Lower lobe of right lung (tissue), 2 donors: ENCODE measurements around the gene JCHAIN. TPM values are rescaled to one million over a fixed set of nuclear protein-coding genes. Genes with fewer than 3 reads are reported as not detected.

Experiments
- ATAC-seq, 2 donors: fragments of 200-7000 bp; cut with Tn5 transposase; one replicate each; pipeline ENCODE4 v1.9.1; 2020 to 2022; ENCODE audit warnings: mild to moderate bottlenecking in 2 of 2, moderate library complexity in 2 of 2
- DNase-seq: peaks from one replicate; pipeline ENCODE4 v3.0.0-alpha.2; 2020
- H3K27ac ChIP-seq: fragments of 200-600 bp; one replicate; pipeline ENCODE4 v1.8.0; 2022
- H3K27me3 ChIP-seq: fragments of 200-600 bp; one replicate; pipeline ENCODE4 v1.8.0; 2022; ENCODE audit warnings: low read depth
- H3K36me3 ChIP-seq: fragments of 200-600 bp; one replicate; pipeline ENCODE4 v1.8.0; 2022; ENCODE audit warnings: mild to moderate bottlenecking
- H3K4me1 ChIP-seq: fragments of 200-600 bp; one replicate; pipeline ENCODE4 v1.8.0; 2022
- H3K4me3 ChIP-seq: fragments of 200-600 bp; one replicate; pipeline ENCODE4 v1.8.0; 2022; ENCODE audit warnings: mild to moderate bottlenecking
- H3K9me3 ChIP-seq: fragments of 200-600 bp; one replicate; pipeline ENCODE4 v1.8.0; 2022
- intact Hi-C: fragments of 100-400 bp; cut with DNase I; formaldehyde crosslinking; loops from one replicate; pipeline ENCODE4 v1.11.0; 2022
- total RNA-seq: library from RNA; stranded (reverse); fragmentation: NEBNext Ultra II Directional; extraction: Animal tissue kit (Norgen Biotek cat#: 25700); gene quantifications from one replicate; pipeline ENCODE4 v1.2.1, GENCODE V29; 2021
- TF ChIP-seq, protein P1 (sequence below): fragments of 200-600 bp; IDR thresholded peaks from one replicate; pipeline ENCODE4 v1.8.0; 2022; ENCODE audit warnings: antibody characterized with exemption, mild to moderate bottlenecking
- donor health status: DM: no; HTN: yes; CAD: no; lungs with severe emphysema.

JCHAIN gene
- total RNA-seq, 1 donor from 2014 or later, result 191 TPM

DNA sequence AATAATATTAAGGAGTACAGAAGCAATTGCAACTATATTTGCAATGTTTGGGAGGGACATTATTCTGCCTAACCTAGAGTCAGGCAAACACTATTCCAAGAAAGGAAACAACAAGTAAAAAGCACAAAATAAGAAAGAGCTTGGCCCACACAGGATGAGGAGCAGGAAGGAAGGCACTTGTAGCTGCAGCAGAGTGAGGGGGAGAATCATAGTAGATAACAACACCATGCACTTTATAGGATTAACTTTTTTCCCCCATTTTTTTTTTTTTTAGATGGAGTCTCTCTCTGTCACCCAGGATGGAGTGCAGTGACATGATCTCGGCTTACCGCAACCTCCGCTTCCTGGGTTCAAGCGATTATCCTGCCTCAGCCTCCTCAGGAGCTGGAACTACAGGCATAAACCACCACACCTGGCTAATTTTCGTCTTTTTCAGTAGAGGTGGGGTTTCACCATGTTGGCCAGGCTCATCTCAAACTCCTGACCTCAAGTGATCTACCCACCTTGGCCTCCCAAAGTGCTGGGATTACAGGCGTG lies 10.3 kb upstream of the JCHAIN start:
- ATAC-seq, result no peak
- TF ChIP-seq, protein P1, sequence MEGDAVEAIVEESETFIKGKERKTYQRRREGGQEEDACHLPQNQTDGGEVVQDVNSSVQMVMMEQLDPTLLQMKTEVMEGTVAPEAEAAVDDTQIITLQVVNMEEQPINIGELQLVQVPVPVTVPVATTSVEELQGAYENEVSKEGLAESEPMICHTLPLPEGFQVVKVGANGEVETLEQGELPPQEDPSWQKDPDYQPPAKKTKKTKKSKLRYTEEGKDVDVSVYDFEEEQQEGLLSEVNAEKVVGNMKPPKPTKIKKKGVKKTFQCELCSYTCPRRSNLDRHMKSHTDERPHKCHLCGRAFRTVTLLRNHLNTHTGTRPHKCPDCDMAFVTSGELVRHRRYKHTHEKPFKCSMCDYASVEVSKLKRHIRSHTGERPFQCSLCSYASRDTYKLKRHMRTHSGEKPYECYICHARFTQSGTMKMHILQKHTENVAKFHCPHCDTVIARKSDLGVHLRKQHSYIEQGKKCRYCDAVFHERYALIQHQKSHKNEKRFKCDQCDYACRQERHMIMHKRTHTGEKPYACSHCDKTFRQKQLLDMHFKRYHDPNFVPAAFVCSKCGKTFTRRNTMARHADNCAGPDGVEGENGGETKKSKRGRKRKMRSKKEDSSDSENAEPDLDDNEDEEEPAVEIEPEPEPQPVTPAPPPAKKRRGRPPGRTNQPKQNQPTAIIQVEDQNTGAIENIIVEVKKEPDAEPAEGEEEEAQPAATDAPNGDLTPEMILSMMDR, result no peak

DNA sequence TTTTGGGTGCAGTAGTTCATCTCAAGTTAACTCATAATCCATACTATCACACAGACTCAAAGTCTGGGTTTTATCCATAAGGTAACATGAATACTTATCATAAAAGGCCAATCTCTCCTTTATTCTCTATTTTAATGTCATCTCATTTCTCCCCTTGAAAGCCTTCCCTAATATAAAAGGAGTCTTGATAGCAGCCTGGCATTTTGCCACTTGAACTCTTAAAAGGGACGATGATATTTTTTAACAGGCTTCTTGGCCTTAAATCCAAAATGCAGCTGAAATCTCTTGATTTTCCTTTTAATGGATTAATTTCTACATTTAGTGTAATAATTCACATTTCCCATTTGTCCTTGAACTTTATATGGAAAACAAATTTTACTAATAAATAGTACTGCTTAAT lies 8.4 kb upstream of the JCHAIN start:
- no peaks in the 10 kb centered on the region for H3K4me1 ChIP-seq
- intact Hi-C loops, result no loop called here
- no peak overlapping the region for H3K27ac ChIP-seq
- TF ChIP-seq, protein P1, result no peak
- H3K27me3 ChIP-seq, result no peaks in the 10 kb centered on the region
- no peaks in the 10 kb centered on the region for H3K36me3 ChIP-seq
- no peak for ATAC-seq
- DNase-seq, result no peak
- H3K9me3 ChIP-seq, result no peaks in the 10 kb centered on the region
- no peak overlapping the region for H3K4me3 ChIP-seq

More for the DNA sequence above, 10.3 kb upstream of the JCHAIN start:
- no peaks in the 10 kb centered on the region for H3K27me3 ChIP-seq
- no peaks in the 10 kb centered on the region for H3K9me3 ChIP-seq
- DNase-seq, result no peak
- intact Hi-C loops, result no loop called here
- no peaks in the 10 kb centered on the region for H3K36me3 ChIP-seq
- no peak overlapping the region for H3K27ac ChIP-seq
- H3K4me1 ChIP-seq, result no peaks in the 10 kb centered on the region
- H3K4me3 ChIP-seq, result no peak overlapping the region

DNA sequence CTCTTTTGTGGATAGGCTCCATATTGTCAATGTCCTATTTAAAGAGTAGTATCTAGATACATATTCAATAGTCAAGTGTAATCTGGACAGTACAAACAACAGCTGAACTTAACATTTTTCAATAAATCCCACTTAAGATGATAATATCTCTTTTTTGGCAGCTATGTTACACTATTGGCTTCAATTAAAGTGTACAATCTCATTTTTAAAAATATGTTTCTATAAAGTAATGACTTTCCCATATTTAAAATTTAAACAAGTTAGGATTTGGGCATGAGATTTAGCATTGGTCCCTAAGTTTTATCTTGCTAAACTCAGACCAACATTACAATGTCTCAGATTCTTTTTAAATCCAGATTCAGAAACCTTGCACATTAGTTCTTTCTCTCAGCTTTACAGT lies 7.9 kb upstream of the JCHAIN start:
- DNase-seq (no peak), ATAC-seq (no peak)
- TF ChIP-seq, protein P1, result no peak
- Histone ChIP-seq H3K4me1 (no peaks in the 10 kb centered on the region), H3K9me3 (no peaks in the 10 kb centered on the region), H3K27ac (no peak overlapping the region), H3K36me3 (no peaks in the 10 kb centered on the region), H3K4me3 (no peak overlapping the region), H3K27me3 (no peaks in the 10 kb centered on the region)
- intact Hi-C loops, result no loop called here

DNA sequence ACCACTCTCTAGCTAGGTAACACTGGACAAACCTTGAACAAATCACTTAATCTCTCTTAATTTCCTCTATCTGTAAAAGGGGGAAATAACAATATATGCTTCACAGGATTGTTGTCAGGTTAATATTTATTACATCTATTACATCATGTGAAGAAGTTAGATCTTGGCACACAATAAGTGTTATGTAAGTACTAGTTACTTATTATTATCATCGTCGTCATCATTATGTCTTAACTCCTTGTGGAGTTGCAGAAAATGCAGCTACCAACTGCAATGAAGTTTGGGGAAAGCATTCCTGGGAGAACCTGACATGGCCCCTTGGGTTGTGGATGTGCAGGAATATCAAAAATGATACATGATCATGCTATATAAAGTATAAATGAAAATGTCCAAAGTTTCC lies 4.8 kb upstream of the JCHAIN start:
- Histone ChIP-seq H3K4me1 (no peaks in the 10 kb centered on the region), H3K27me3 (no peaks in the 10 kb centered on the region), H3K9me3 (no peaks in the 10 kb centered on the region), H3K4me3 (no peak overlapping the region), H3K27ac (no peak overlapping the region), H3K36me3 (no peaks in the 10 kb centered on the region)
- DNase-seq (no peak), ATAC-seq (no peak)
- intact Hi-C loops, result no loop called here
- TF ChIP-seq, protein P1, result no peak

DNA sequence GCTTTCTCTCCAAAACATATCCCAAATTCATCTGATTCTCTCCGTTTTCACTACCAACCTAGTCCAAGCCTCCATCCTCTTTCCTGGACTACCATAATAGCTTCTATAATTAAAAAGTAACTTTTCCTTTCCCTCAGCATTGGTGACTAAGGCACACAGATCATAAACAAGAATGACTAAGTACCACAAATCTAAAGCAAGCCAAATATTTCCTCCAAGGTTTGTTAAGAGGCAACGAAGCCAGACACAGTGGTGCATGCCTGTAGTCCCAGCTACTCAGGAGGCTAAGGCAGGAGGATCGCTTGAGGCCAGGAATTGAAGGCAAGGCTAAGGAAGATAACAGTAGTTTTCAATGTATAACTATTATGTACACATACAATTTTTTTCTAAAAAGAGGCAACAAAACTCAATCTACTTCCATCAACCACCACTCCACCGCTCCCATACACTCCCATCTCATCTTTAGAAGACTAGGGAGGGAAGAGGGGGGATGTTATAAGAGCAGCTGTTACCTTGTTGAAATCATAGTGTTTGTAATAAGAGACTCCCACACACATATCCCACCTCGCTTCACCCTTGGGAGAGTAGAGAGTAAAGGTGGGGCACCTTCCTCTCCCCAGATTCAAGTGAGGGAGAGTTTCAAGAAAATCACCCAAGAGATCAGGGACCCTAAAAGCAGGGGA lies 4.2 kb upstream of the JCHAIN start:
- H3K27ac ChIP-seq, result no peak overlapping the region
- TF ChIP-seq, protein P1, result no peak
- no peaks in the 10 kb centered on the region for H3K4me1 ChIP-seq
- intact Hi-C loops, result no loop called here
- no peaks in the 10 kb centered on the region for H3K27me3 ChIP-seq
- ATAC-seq (no peak), DNase-seq (no peak)
- no peaks in the 10 kb centered on the region for H3K36me3 ChIP-seq
- no peak overlapping the region for H3K4me3 ChIP-seq
- no peaks in the 10 kb centered on the region for H3K9me3 ChIP-seq
